HG03432 (cell line): ENCODE measurements around the gene MYMK.
"Not testable (repeated sequence)": the region's sequence is repeated elsewhere in the genome, so short reads cannot be mapped to it uniquely, and the experiment has no call there.

ENCODE experiments used
- ATAC-seq: cut with Tn5 transposase; IDR thresholded peaks from one replicate; pipeline ENCODE4 v1.9.1; 2021; ENCODE audit warnings: mild to moderate bottlenecking, moderate library complexity; ENCODE audit not compliant: unreplicated experiment

The MYMK gene

GRCh38 chr9:133524679-133525228, at the start of gene MYMK:
TSS of gene MYMK (minus strand) at chr9:133524959. CDS start at chr9:133524844, 115 bp downstream.
- no peak for ATAC-seq

- ATAC-seq, result no peak
Observed at GRCh38 chr9:133573791-133574515, 49.2 kb upstream of the MYMK start.

- ATAC-seq, result no peak
Observed at GRCh38 chr9:133572821-133573361, 48.1 kb upstream of the MYMK start.

GRCh38 chr9:133571896-133572595, 47.3 kb upstream of the MYMK start:
- no peak for ATAC-seq

- no peak for ATAC-seq
Observed at GRCh38 chr9:133571391-133571890, 46.7 kb upstream of the MYMK start.

GRCh38 chr9:133570691-133571080, 45.9 kb upstream of the MYMK start:
- ATAC-seq, result no peak

GRCh38 chr9:133569891-133570690, 45.3 kb upstream of the MYMK start:
- no peak for ATAC-seq

- ATAC-seq, result no peak
Observed at GRCh38 chr9:133569121-133569785, 44.5 kb upstream of the MYMK start.

GRCh38 chr9:133568186-133568585, 43.4 kb upstream of the MYMK start:
- no peak for ATAC-seq

GRCh38 chr9:133566817-133567216, 42.1 kb upstream of the MYMK start:
- no peak for ATAC-seq

GRCh38 chr9:133566382-133566781, 41.6 kb upstream of the MYMK start:
- no peak for ATAC-seq

GRCh38 chr9:133564451-133565116, 39.8 kb upstream of the MYMK start:
- ATAC-seq, result no peak

GRCh38 chr9:133563814-133564213, 39.1 kb upstream of the MYMK start:
- ATAC-seq, result not testable (repeated sequence)

GRCh38 chr9:133563291-133563796, 38.6 kb upstream of the MYMK start:
- ATAC-seq, result no peak

GRCh38 chr9:133562611-133563290, 38.0 kb upstream of the MYMK start:
- no peak for ATAC-seq

- no peak for ATAC-seq
Observed at GRCh38 chr9:133561976-133562554, 37.3 kb upstream of the MYMK start.

- no peak for ATAC-seq
Observed at GRCh38 chr9:133560944-133561343, 36.2 kb upstream of the MYMK start.

- no peak for ATAC-seq
Observed at GRCh38 chr9:133560311-133560710, 35.6 kb upstream of the MYMK start.
